ENCODE data around the gene PSTPIP1.

DNA sequence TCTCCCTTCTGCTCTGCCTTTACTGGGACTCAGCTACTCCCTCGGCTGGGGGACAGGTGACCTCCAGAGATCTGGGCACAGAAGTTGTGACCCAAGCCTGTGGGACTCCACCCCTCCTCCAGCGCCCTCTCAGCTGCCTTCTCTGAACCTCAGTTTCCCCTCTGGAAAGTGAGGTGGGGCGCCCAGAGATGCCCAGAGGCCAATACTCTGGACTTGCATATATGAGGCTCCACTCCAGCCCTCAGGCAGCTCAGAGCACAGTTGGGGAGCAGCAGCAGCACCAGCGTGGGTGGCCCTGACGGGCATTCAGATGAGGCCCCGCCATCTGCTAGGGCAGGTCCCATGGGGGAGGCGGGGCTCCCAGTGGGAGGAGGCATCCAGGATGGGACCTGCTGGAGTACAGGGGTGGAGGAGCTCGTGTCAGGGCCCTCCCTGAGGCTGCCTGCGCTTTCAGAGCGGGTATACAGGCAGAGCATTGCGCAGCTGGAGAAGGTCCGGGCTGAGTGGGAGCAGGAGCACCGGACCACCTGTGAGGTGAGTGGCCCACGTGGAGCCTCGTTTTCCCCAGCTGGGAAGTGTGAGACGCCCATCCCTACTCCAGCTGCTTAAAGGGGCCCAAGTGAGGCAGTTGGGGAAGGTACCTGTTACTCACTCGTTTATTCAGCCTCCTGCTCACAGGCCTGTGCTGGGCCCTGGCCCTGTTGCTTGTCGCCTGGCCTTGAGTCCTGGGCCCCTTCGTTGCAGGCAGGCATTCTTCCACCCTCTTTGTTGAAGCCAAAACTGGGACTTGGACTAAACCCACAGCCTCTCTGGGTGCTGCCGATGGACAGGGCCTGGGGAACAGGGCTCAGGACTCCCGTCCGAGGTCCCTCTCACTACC lies 35.4 kb downstream of the PSTPIP1 start:
- TF ChIP-seq POLR2AphosphoS5 (IDR thresholded peaks at IDR 0.05) (no peak), EZH2 (IDR thresholded peaks at IDR 0.05; ENCODE audit: borderline replicate concordance, insufficient read depth, low read length, poor library complexity, severe bottlenecking) (no peak), EP300 (conservative IDR thresholded peaks at IDR 0.05; ENCODE audit: poor library complexity, severe bottlenecking) (no peak), TAF1 (IDR thresholded peaks at IDR 0.05; ENCODE audit: low read depth) (no peak), RAD21 (conservative IDR thresholded peaks at IDR 0.05) (no peak), MXI1 (conservative IDR thresholded peaks at IDR 0.05; ENCODE audit: poor library complexity, severe bottlenecking) (no peak)
- TF ChIP-seq, protein P1, sequence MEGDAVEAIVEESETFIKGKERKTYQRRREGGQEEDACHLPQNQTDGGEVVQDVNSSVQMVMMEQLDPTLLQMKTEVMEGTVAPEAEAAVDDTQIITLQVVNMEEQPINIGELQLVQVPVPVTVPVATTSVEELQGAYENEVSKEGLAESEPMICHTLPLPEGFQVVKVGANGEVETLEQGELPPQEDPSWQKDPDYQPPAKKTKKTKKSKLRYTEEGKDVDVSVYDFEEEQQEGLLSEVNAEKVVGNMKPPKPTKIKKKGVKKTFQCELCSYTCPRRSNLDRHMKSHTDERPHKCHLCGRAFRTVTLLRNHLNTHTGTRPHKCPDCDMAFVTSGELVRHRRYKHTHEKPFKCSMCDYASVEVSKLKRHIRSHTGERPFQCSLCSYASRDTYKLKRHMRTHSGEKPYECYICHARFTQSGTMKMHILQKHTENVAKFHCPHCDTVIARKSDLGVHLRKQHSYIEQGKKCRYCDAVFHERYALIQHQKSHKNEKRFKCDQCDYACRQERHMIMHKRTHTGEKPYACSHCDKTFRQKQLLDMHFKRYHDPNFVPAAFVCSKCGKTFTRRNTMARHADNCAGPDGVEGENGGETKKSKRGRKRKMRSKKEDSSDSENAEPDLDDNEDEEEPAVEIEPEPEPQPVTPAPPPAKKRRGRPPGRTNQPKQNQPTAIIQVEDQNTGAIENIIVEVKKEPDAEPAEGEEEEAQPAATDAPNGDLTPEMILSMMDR (IDR thresholded peaks at IDR 0.05; ENCODE audit: poor library complexity, severe bottlenecking), result no peak

Measured in neural cell (in vitro differentiated cells).